T-helper 9 cell (primary cell): Measurements from ENCODE around the gene PSMG3.

Experiments used
- DNase-seq: peaks from one replicate; pipeline ENCODE4 v3.0.0-alpha.2; 2020

PSMG3 gene

GRCh38 chr7:1542841-1543747 lies 26.7 kb downstream of the PSMG3 start:
- DNase-seq, result no peak

DNA sequence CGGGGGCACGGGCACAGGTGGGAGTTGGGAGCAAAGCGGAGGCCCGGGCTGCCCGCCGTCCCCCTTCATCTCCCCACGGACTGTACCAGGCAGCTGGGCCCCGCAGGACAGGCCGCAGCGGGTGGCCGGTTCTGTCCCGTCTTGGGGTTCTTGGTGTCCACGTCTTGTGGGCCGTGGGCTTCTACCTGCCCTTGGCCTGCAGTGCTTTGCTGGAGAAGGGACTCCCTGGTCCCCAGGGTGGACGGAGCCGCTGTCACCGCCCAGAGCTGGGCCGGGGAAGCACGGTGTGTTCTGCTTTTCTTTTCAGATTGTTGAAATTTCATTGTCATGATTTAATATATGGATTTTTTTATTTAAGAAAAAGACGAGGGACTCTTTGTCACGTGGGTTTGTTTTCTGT lies 27.5 kb downstream of the PSMG3 start:
- DNase-seq, result no peak

GRCh38 chr7:1541431-1542162 lies 28.2 kb downstream of the PSMG3 start:
- DNase-seq, result no peak

GRCh38 chr7:1540776-1541271 lies 29.0 kb downstream of the PSMG3 start:
- DNase-seq, result no peak

GRCh38 chr7:1539882-1540775 lies 29.7 kb downstream of the PSMG3 start:
- no peak for DNase-seq

GRCh38 chr7:1539181-1539881 lies 30.5 kb downstream of the PSMG3 start:
- no peak for DNase-seq

- DNase-seq, result no peak
Observed at GRCh38 chr7:1538544-1539180, 31.2 kb downstream of the PSMG3 start.

DNA sequence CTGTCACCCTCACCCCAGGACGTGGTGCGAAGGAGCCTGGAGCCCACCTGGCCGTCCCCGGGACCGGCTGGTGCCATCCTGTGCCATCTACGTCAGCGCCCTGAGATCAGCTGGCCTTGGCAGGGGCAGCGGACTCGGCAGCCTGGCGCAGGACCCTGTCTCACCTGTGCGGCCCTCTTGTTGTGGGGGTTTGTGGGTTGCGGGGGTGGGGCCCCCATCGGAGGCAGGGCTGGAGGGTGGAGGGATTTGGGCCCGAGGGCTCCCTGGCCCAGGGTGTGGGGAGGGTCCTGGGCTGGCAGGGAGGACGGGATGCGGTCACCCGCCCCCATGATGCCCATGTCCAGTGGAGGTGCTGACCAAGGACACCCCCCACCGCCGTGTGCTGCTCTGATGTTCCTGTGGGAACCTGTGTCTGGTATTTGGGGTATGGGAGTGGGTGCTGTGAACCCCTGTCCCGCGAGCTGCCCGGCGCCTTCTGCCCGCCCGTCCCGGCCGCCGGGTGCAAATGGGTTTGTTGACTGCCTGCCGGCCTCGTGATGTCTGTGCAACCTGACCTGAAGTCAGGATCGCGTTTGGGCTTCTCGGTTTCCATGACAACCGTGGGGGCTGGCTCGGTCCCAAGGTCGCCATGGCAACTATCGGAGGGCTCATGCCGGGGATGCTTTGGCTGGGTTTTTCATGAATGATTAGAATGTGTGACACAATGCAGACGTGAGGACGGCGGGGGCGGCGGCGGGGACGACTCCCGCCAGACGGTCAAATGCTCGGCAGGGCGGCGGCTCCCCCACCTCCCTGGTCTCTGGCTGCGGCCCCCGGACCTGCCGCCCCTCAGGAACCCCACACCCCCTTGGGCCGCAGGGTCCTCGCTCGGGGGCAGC lies 32.1 kb downstream of the PSMG3 start:
- no peak for DNase-seq

DNA sequence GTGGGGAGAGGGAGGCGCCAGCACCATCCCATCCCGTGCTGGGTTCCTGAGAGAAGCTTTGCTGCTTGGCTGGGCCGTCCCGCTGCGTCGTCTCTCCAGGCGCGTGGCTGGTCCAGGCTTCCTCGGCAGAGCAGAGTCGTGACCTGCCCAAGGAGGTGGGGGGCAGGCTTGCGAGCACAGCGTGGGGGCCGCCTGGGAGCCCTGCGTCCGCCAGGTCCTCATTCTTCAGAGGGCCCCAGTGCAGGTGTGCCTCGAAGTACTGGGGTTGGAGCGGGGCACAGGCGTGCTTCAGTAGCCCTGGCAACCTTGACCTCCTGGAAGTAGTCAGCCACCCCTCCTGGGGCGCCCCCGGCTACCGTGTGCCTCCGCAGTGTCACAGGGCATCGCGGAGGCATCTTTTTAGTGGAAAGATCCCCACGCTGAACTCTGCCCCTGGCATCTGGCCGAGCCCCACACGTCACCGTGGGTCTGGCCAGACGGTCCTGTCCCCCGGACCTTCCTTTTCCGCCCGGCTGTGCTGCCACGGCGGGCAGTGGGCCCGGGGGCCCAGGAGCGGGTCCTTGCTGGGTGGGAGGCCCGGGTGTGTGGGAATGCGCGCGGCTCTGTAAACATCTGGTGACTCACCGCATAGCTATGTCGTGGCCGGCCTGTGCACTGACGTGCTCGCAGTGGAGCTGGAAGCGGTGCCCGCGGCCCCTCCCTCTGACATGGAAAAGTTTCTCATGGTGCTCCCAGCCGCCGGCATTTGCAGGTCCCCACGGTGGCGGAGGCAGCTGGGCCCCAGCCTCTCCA lies 32.9 kb downstream of the PSMG3 start:
- DNase-seq, result no peak

DNA sequence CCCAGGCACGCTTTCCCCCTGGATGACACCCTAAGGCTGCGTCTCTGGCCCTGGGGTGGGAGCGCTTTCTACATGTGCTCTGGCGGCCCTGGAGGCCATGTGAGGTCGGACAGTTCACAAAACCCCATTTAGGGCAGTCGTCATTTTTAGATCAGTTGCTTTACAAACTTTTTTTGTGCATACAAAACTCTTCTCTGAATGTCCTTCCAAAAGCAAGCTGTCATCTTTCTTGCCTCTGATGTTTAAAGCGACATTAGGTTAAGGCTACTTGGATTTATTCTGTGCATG lies 33.4 kb downstream of the PSMG3 start:
- DNase-seq, result no peak

- DNase-seq, result no peak
Observed at GRCh38 chr7:1535701-1536454, 34.0 kb downstream of the PSMG3 start.

DNA sequence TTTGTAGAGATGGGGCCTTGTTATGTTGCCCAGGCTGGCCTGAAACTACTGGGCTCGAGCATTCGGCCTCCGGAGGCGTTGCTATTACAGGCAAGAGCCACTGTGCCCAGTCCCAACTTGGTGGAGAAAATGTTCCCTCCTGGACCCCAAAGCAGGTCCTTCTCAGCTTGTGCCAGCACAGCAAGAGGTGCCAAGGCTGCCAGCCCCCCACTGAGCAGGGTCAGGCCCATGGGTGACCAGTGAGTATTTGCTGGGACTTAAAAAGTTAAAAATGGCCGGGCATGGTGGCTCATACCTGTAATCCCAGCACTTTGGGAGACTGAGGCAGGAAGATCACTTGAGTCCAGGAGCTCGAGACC lies 34.8 kb downstream of the PSMG3 start:
- no peak for DNase-seq

DNA sequence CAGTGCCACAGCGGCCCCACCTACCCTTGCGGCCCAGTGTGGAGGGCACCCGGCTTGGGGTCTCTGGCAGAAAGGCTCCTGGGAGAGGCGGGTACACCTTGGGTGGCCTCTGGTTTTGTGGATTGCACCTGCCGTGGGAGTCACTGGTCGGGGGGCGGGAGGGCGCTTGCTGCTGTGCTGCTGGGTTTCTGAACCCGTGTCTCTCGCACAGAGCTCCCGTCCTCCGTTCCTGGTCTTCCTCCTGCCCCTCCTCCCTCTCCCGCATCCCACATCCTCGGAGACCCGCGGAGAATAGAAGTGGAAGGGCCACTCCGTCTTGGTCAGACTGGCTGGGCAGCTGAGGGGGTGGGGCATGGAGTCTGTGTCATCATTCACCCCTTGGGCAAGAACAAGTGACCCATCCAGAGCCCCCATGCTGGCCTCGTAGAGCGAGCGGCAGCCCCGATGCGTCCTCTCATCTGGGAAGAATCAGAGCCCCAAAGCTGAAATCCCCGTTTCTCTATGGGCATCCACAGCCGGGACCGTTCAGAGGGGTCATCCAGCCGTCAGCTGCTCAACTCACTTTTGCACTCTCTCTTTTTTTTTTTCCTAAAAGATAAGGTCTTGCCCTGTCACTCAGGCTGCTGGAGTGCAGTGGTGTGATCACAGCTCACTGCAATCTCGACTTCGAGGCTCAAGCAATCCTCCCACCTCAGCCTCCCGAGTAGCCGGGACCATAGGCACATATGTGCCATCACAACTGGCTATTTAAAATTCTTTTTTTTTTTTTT lies 35.3 kb downstream of the PSMG3 start:
- DNase-seq, result no peak

DNA sequence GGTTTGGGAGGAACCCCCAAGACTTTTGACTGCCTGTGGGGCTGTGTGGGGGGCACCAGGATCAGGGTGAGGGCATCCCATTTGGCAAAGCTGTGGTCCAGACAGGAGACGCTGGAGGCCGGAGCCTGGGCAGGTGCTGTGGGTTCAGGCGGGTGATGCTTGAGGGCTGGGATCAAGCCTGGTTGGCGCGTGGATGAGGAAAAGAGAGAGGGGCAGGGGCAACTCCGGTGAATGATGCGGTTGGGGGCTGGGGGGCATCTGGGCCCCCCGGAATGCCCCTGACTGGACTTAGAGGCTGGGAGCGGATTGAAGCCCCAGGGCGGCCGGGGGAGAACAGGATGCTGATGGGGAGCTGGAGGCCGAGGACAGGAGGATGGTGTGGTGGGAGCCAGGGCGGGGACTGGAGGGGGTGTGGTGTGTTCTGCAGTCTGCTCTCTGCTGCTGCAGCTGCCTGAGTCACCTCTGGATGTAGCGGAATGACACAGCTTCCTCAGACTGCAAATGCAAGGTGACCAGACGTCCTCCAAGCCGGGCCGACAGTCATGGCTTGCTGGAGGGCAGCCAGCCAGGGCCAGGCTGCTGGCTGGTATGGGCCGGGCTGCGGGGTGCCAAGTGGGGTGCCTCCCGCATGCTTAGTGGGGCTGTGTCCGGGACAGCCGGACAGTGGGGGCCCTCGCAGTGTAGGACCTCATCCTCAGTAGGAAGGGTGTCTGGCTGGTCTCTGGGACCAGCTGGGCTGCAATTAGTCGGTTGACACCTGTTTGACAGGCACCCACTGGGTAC lies 36.1 kb downstream of the PSMG3 start:
- no peak for DNase-seq

GRCh38 chr7:1533255-1533546 lies 36.6 kb downstream of the PSMG3 start:
- DNase-seq, result no peak

DNA sequence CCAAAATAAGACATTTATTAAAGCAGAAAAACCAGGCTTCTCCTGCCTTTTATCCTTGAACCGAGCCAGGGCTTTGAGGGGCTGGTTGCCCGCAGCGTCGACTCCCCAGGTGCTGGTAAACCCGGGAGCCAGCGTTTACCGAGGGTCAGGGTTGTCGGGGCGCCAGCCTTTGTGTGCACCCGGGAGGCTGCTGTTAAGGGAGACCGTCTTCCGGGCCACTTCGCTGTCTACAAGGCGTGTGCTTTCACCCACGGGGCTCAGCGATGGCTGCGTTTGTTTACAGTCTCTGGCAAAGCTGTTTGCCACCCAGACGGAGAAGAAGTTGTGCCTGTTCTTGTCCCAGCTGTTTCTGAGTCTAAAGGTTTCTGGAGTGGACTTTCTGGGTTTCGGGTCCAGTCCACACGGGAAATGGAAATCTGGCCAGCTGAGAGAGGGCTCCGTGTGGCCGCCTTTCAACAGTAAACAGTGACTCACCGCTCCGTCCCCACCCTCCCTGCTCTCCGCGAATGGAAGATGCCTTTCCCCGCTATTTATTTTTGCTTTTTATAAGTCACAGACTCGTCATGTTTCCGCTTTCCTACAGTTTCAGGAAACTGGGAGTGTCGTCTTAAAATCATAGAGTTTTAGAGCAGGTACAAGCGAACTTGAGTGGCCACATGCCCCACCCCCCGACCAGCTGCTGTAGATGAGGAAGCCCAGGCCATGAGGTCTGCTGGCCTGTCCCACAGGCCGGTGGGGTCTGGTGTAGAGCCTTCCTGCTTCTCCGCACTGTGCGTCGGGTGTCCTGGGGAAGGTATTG lies 37.2 kb downstream of the PSMG3 start:
- peak; percentile 50 for DNase-seq

DNA sequence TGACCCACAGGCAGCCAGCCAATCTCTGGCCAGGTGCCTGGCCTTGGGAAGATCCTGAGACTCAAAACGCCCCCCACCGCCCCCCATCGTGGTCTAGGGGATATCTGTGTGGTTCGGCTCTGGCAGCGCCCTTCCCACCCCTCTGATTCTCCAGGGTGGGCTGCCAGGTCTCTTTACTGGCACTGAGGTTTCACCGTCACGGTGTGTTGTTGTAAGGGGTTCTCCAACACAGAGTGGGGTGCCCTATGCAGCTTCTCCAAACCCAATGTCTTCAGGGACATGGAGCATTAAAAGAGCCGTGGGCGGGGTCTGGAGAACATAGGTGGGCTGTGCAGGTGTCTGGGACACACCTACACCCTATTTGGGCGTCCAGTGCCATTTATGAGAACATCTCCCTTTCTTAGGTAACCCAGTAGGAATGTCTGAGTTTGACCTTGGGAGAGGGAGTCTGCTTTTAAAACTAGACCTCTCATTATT lies 37.8 kb downstream of the PSMG3 start:
- DNase-seq, result no peak
